OCI-LY3 (cell line): ENCODE data around the gene PRKCE.

Source experiments
- H2AFZ ChIP-seq: fragments of 200-600, 300-600 bp; shearing (Covaris generic); 2 replicates; pipeline ENCODE4 v1.6.0; 2014; ENCODE audit warnings: antibody characterized with exemption, low read depth, low read length
- H3K27ac ChIP-seq: fragments of 200-600, 300-600 bp; sonication (generic); 2 replicates; pipeline ENCODE4 v1.5.1; 2014; ENCODE audit warnings: mild to moderate bottlenecking, low read length, moderate library complexity, mixed read lengths
- H3K27me3 ChIP-seq: fragments of 200-600, 300-600 bp; sonication (generic); 2 replicates; pipeline ENCODE4 v1.6.1; 2014; ENCODE audit warnings: low read depth, low read length, mixed read lengths
- H3K36me3 ChIP-seq: fragments of 200-600, 300-600 bp; sonication (generic); replicated peaks from 2 replicates; pipeline ENCODE3; 2014; ENCODE audit warnings: low read depth, low read length, mixed read lengths
- H3K4me1 ChIP-seq: fragments of 300-600, 200-600 bp; sonication (generic); 2 replicates; pipeline ENCODE4 v1.6.1; 2014; ENCODE audit warnings: low read length, mixed read lengths
- H3K4me2 ChIP-seq: fragments of 200-600, 300-600 bp; sonication (generic); 2 replicates; pipeline ENCODE4 v1.6.1; 2014; ENCODE audit warnings: low read length, mixed read lengths
- H3K4me3 ChIP-seq: fragments of 300-600, 200-600 bp; sonication (generic); 2 replicates; pipeline ENCODE4 v1.5.1; 2014; ENCODE audit warnings: antibody characterized with exemption, mild to moderate bottlenecking, low read length, moderate library complexity
- H3K79me2 ChIP-seq: fragments of 300-600, 200-600 bp; shearing (Covaris generic); 2 replicates; pipeline ENCODE4 v1.6.1; 2014; ENCODE audit warnings: mild to moderate bottlenecking, low read length, mixed read lengths
- H3K9ac ChIP-seq: fragments of 300-600, 200-600 bp; shearing (Covaris generic); 2 replicates; pipeline ENCODE4 v1.6.0; 2014; ENCODE audit warnings: mild to moderate bottlenecking, low read length, moderate library complexity
- H3K9me3 ChIP-seq: fragments of 200-600, 300-600 bp; shearing (Covaris generic); 2 replicates; pipeline ENCODE4 v1.6.1; 2014; ENCODE audit warnings: low read length, mixed read lengths; ENCODE audit not compliant: insufficient read depth
- H4K20me1 ChIP-seq: fragments of 200-600, 300-600 bp; sonication (generic); 2 replicates; pipeline ENCODE4 v1.6.1; 2016; ENCODE audit warnings: low read length, mixed read lengths; ENCODE audit not compliant: insufficient read depth
- CTCF ChIP-seq: fragments of 200-600, 300-600 bp; sonication (generic); IDR thresholded peaks from 2 replicates; pipeline ENCODE4 v1.5.1; 2014; ENCODE audit warnings: antibody characterized with exemption, low read length, low read depth
- EZH2phosphoT487 ChIP-seq: fragments of 200-600 bp; shearing (Covaris generic); IDR thresholded peaks from 2 replicates; pipeline ENCODE4 v1.6.1; 2018; ENCODE audit warnings: antibody characterized with exemption, mixed run types, low read depth

The PRKCE gene

GRCh38 chr2:46127176-46127575 lies 475.7 kb downstream of the PRKCE start:
- Histone ChIP-seq H3K9ac (no peak overlapping the region), H3K36me3 (no peaks in the 10 kb centered on the region), H3K4me1 (no peaks in the 10 kb centered on the region), H4K20me1 (no peaks in the 10 kb centered on the region), H3K4me2 (no peak overlapping the region), H3K9me3 (no peaks in the 10 kb centered on the region), H2AFZ (no peak overlapping the region), H3K79me2 (no peaks in the 10 kb centered on the region), H3K4me3 (no peak overlapping the region), H3K27me3 (no peaks in the 10 kb centered on the region), H3K27ac (no peak overlapping the region)
- TF ChIP-seq CTCF: no peak
- no peak for TF ChIP-seq EZH2phosphoT487

DNA sequence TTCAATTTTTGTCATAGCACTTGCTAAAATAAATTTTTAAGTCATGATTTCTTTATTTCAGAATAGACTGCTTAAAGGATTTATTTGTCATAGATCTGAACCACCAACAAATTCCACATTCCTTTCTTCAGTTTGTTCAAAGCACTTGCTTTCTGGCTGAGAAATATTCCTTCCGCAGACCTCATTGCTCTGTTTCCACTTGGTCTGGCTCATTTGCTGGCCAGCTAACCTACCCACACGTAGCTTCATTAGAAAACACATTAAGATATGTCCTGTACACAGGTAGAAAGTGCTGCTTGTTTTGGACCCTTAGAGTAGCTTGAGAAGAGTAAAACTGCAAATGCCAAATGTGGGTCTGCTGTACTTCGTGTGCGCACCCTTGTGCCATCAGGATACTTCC lies 479.0 kb downstream of the PRKCE start:
- H3K36me3 ChIP-seq: no peaks in the 10 kb centered on the region
- H3K79me2 ChIP-seq: no peaks in the 10 kb centered on the region
- H3K9me3 ChIP-seq: no peaks in the 10 kb centered on the region
- TF ChIP-seq CTCF (no peak), EZH2phosphoT487 (no peak)
- no peak overlapping the region for H3K4me3 ChIP-seq
- H4K20me1 ChIP-seq: no peaks in the 10 kb centered on the region
- H3K27me3 ChIP-seq: no peaks in the 10 kb centered on the region
- H3K4me2 ChIP-seq: no peak overlapping the region
- H2AFZ ChIP-seq: no peak overlapping the region
- no peak overlapping the region for H3K9ac ChIP-seq
- H3K4me1 ChIP-seq: no peaks in the 10 kb centered on the region
- no peak overlapping the region for H3K27ac ChIP-seq

DNA sequence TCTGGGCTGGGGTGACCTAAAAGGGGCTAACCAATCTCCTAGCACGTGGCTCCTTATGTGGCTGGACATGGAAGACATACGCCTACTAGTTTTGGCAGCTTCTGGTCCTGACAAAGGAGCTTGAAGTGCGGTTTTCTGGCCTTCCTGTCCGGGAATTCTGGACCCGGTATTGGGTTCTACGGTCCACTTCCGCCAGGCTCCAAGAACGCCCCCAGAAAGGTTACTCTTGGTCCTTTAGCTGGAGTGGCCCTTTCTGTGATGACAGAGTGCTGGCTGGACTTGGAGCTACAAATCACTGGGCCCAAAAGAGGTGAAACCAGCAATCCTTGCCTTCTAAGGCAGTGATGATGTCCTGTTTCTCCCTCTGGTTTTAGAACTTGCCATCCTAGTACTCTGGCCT lies 481.5 kb downstream of the PRKCE start:
- Histone ChIP-seq H3K9ac (no peak overlapping the region), H4K20me1 (no peaks in the 10 kb centered on the region), H3K79me2 (no peaks in the 10 kb centered on the region), H3K9me3 (no peaks in the 10 kb centered on the region), H3K4me2 (no peak overlapping the region), H3K36me3 (no peaks in the 10 kb centered on the region), H3K4me1 (no peaks in the 10 kb centered on the region), H3K27ac (no peak overlapping the region), H2AFZ (no peak overlapping the region), H3K27me3 (peaks cover 3% of the 10 kb centered on the region; the same call in 1 of the 2 replicates), H3K4me3 (no peak overlapping the region)
- TF ChIP-seq CTCF: no peak
- TF ChIP-seq EZH2phosphoT487: no peak

DNA sequence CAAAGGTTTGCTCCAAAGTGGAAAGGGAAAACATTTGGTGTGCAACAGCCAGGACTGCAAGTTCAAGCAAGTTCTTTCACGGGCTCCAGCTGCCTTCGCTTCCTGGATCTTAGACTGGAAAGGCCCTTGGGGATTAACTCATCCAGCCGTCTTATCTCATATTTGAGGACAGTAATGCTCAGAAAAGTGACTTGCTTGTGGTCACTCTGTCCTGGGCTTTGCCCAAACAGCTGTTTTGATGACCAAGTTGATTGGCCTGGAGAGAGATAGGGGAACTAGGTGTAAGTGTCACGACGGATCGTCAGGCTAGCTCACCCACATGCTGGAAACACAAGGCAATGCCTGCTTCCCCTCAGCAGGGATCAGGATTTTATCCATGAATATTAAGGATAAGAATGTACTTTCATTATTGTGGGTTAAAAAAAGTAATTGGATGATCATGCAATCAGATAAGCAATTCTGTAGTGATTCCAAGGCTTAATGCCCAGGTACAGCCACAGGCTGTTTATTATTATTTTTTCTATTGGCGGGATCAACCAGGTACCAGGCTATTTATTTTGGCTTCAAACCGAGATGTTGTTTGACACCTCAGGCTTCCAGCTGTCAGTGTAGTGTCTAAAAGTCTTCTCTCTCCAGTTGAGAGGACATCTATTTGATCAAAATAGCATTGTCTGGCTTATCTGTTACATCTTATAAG lies 483.2 kb downstream of the PRKCE start:
- Histone ChIP-seq H2AFZ (no peak overlapping the region), H3K27ac (no peak overlapping the region), H3K4me3 (no peak overlapping the region), H3K9me3 (no peaks in the 10 kb centered on the region), H3K4me1 (no peaks in the 10 kb centered on the region), H3K9ac (no peak overlapping the region), H4K20me1 (no peaks in the 10 kb centered on the region), H3K4me2 (no peak overlapping the region), H3K79me2 (no peaks in the 10 kb centered on the region), H3K27me3 (peaks cover 3% of the 10 kb centered on the region; the same call in 1 of the 2 replicates), H3K36me3 (no peaks in the 10 kb centered on the region)
- TF ChIP-seq EZH2phosphoT487 (no peak), CTCF (no peak)
